ENCODE measurements around the gene SLC6A5.
A peak's percentile ranks its signal among the peaks of the same experiment; 100 is the strongest.

Gene SLC6A5

GRCh38 chr11:20671856-20672546 is 72.6 kb downstream of the SLC6A5 start:
- DNase-seq: peak in 1 of 2 experiments; percentile 21

GRCh38 chr11:20672575-20672974 is 73.2 kb downstream of the SLC6A5 start:
- peak in 1 of 2 experiments; percentile 6 for DNase-seq

- DNase-seq: no peak
Measured at GRCh38 chr11:20676658-20677057, 77.2 kb downstream of the SLC6A5 start.

- no peak for DNase-seq
Measured at GRCh38 chr11:20688761-20689160, 89.4 kb downstream of the SLC6A5 start.

GRCh38 chr11:20707876-20708275 is 108.5 kb downstream of the SLC6A5 start:
- no peak for DNase-seq
